IMR-90 (cell line): ENCODE data around the gene DOCK2. TPM values are rescaled to one million over a fixed set of nuclear protein-coding genes. Genes with fewer than 3 reads are reported as not detected.

ENCODE experiments used
- ATAC-seq: fragments of 200-7000 bp; cut with Tn5 transposase; 2 replicates; pipeline ENCODE4 v1.9.1; 2020; ENCODE audit warnings: low read depth, mild to moderate bottlenecking, moderate library complexity
- BruUV-seq: library from RNA; stranded (reverse); fragments of 400-500 nt; replicated peaks from 2 replicates; lab custom pipeline; 2021; lab: Mats Ljungman, UMichigan
- CTCF ChIA-PET: fragments of 300-600 bp; formaldehyde crosslinking; extraction: SDS; loops from one replicate; lab custom pipeline; 2021; ENCODE audit warnings: antibody characterized with exemption; lab: Yijun Ruan, JAX
- POLR2A ChIA-PET: fragments of 300-600 bp; sonication (Branson Sonifier 250); formaldehyde crosslinking; loops from one replicate; lab custom pipeline; 2022; ENCODE audit warnings: antibody characterized with exemption; ENCODE audit not compliant: unreplicated experiment; lab: Charles Lee
- DNase-seq: peaks from one replicate; pipeline ENCODE4 v3.0.0; 2013
- H2AFZ ChIP-seq: replicated peaks from 2 replicates; pipeline ENCODE3; 2013; ENCODE audit warnings: low read length, mild to moderate bottlenecking; ENCODE audit not compliant: poor library complexity
- H2AK5ac ChIP-seq: 2 replicates; pipeline ENCODE4 v1.6.1; 2013; ENCODE audit warnings: low read depth, low read length, inconsistent platforms
- H2AK9ac ChIP-seq: replicated peaks from 2 replicates; pipeline ENCODE3; 2013; ENCODE audit warnings: mild to moderate bottlenecking, low read depth, low read length, moderate library complexity; ENCODE audit not compliant: poor library complexity
- H2BK120ac ChIP-seq: 2 replicates; pipeline ENCODE4 v1.6.1; 2013; ENCODE audit warnings: low read depth, low read length, inconsistent platforms
- H2BK15ac ChIP-seq: 3 replicates; pipeline ENCODE4 v1.6.1; 2013; ENCODE audit warnings: low read depth, low read length, inconsistent platforms
- H2BK20ac ChIP-seq: 2 replicates; pipeline ENCODE4 v1.6.1; 2013; ENCODE audit warnings: low read depth, mild to moderate bottlenecking, inconsistent platforms, low read length, moderate library complexity
- H2BK5ac ChIP-seq: 2 replicates; pipeline ENCODE4 v1.6.1; 2013; ENCODE audit warnings: mild to moderate bottlenecking, low read depth, low read length, inconsistent platforms; ENCODE audit not compliant: poor library complexity, severe bottlenecking
- H3K14ac ChIP-seq: replicated peaks from 2 replicates; pipeline ENCODE4 v1.6.1; 2013; ENCODE audit warnings: low read depth, low read length, inconsistent platforms
- H3K18ac ChIP-seq: 2 replicates; pipeline ENCODE4 v1.6.1; 2013; ENCODE audit warnings: low read depth, low read length, control low read depth
- H3K23ac ChIP-seq: 2 replicates; pipeline ENCODE4 v1.6.1; 2013; ENCODE audit warnings: low read depth, low read length, inconsistent platforms
- H3K27ac ChIP-seq: 2 replicates; pipeline ENCODE4 v1.5.1; 2013; ENCODE audit warnings: mild to moderate bottlenecking, control low read depth, low read length; ENCODE audit not compliant: insufficient read depth
- H3K27me3 ChIP-seq: 2 replicates; pipeline ENCODE4 v1.6.1; 2013; ENCODE audit warnings: low read length; ENCODE audit not compliant: control insufficient read depth, insufficient read depth
- H3K36me3 ChIP-seq: 2 replicates; pipeline ENCODE4 v1.6.1; 2013; ENCODE audit warnings: low read length, mixed read lengths; ENCODE audit not compliant: control insufficient read depth, insufficient read depth
- H3K4ac ChIP-seq: 2 replicates; pipeline ENCODE4 v1.6.1; 2013; ENCODE audit warnings: low read depth, low read length, inconsistent platforms
- H3K4me1 ChIP-seq: 2 replicates; pipeline ENCODE4 v1.6.1; 2013; ENCODE audit warnings: low read length, mixed read lengths; ENCODE audit not compliant: control insufficient read depth, insufficient read depth
- H3K4me2 ChIP-seq: 2 replicates; pipeline ENCODE4 v1.6.1; 2013; ENCODE audit warnings: low read depth, mild to moderate bottlenecking, control low read depth, low read length, moderate library complexity
- H3K4me3 ChIP-seq: 2 replicates; pipeline ENCODE4 v1.5.1; 2013; ENCODE audit warnings: low read depth, mild to moderate bottlenecking, control low read depth, low read length, moderate library complexity; ENCODE audit not compliant: insufficient read depth
- H3K56ac ChIP-seq: 2 replicates; pipeline ENCODE4 v1.6.1; 2013; ENCODE audit warnings: low read length, inconsistent platforms; ENCODE audit not compliant: insufficient read depth; ENCODE audit errors: extremely low read depth
- H3K79me1 ChIP-seq, 2 experiments: 2 replicates each; pipeline ENCODE4 v1.6.1; 2013; ENCODE audit warnings: low read length in 2 of 2, inconsistent platforms in 1 of 2, low read depth in 1 of 2
- H3K9ac ChIP-seq: 2 replicates; pipeline ENCODE4 v1.6.1; 2013; ENCODE audit warnings: low read depth, low read length, control low read depth
- H3K9me1 ChIP-seq: 2 replicates; pipeline ENCODE4 v1.6.1; 2013; ENCODE audit warnings: low read length, inconsistent platforms; ENCODE audit not compliant: insufficient read depth
- H3K9me3 ChIP-seq: 2 replicates; pipeline ENCODE4 v1.6.1; 2013; ENCODE audit warnings: low read length; ENCODE audit not compliant: control insufficient read depth, insufficient read depth
- H4K20me1 ChIP-seq: 2 replicates; pipeline ENCODE4 v1.6.1; 2013; ENCODE audit warnings: low read length, inconsistent platforms; ENCODE audit not compliant: insufficient read depth
- H4K5ac ChIP-seq: 2 replicates; pipeline ENCODE4 v1.6.1; 2013; ENCODE audit warnings: mild to moderate bottlenecking, low read depth, low read length, control low read depth
- H4K8ac ChIP-seq, 2 experiments: 2 replicates each; pipeline ENCODE4 v1.6.1; 2013; ENCODE audit warnings: low read depth in 2 of 2, low read length in 2 of 2, control low read depth in 1 of 2, inconsistent platforms in 1 of 2
- H4K91ac ChIP-seq: 2 replicates; pipeline ENCODE4 v1.6.1; 2013; ENCODE audit warnings: low read depth, low read length, inconsistent platforms; ENCODE audit not compliant: insufficient read depth
- BHLHE40 ChIP-seq: fragments of 150-350 bp; IDR thresholded peaks from 2 replicates; pipeline ENCODE4 v1.6.1; 2016; ENCODE audit warnings: mild to moderate bottlenecking, low read depth, low read length
- CEBPB ChIP-seq: IDR thresholded peaks from 2 replicates; pipeline ENCODE4 v1.6.1; 2012; ENCODE audit warnings: low read depth, low read length, improper control_type of control experiment
- CHD1 ChIP-seq: IDR thresholded peaks from 2 replicates; pipeline ENCODE4 v1.6.1; 2012; ENCODE audit warnings: low read depth, low read length, improper control_type of control experiment
- FOS ChIP-seq: fragments of 150-350 bp; IDR thresholded peaks from 2 replicates; pipeline ENCODE4 v1.6.1; 2016; ENCODE audit warnings: low read depth, low read length
- MAFK ChIP-seq: IDR thresholded peaks from 2 replicates; pipeline ENCODE4 v1.6.1; 2012; ENCODE audit warnings: low read depth, low read length, improper control_type of control experiment
- MAZ ChIP-seq: IDR thresholded peaks from 2 replicates; pipeline ENCODE4 v1.6.1; 2012; ENCODE audit warnings: low read depth, mild to moderate bottlenecking, low read length, improper control_type of control experiment, moderate library complexity, borderline replicate concordance
- MXI1 ChIP-seq: IDR thresholded peaks from 2 replicates; pipeline ENCODE4 v1.6.1; 2012; ENCODE audit warnings: low read depth, mild to moderate bottlenecking, low read length, moderate library complexity, borderline replicate concordance
- NFE2L2 ChIP-seq: fragments of 150-350 bp; IDR thresholded peaks from 2 replicates; pipeline ENCODE4 v1.6.1; 2016; ENCODE audit warnings: low read depth, mild to moderate bottlenecking, low read length
- POLR2A ChIP-seq: IDR thresholded peaks from 2 replicates; pipeline ENCODE4 v1.6.1; 2012; ENCODE audit warnings: mild to moderate bottlenecking, low read depth, low read length
- RAD21 ChIP-seq: IDR thresholded peaks from 2 replicates; pipeline ENCODE4 v1.6.1; 2012; ENCODE audit warnings: low read length, improper control_type of control experiment
- RCOR1 ChIP-seq: IDR thresholded peaks from 2 replicates; pipeline ENCODE4 v1.6.1; 2012; ENCODE audit warnings: mild to moderate bottlenecking, low read length, improper control_type of control experiment; ENCODE audit not compliant: insufficient replicate concordance
- RFX5 ChIP-seq: IDR thresholded peaks from 2 replicates; pipeline ENCODE4 v1.8.0; 2012; ENCODE audit warnings: low read depth, mild to moderate bottlenecking, low read length, moderate library complexity
- SMC3 ChIP-seq: fragments of 150-350 bp; IDR thresholded peaks from 2 replicates; pipeline ENCODE4 v1.6.1; 2016; ENCODE audit warnings: low read depth, mild to moderate bottlenecking, antibody characterized with exemption, low read length, moderate library complexity
- WGBS, 2 experiments: methylation state at CpG; one replicate each; pipeline versions ENCODE4 v1.1.5 to v1.1.7; 2013; ENCODE audit warnings: missing lambda C conversion rate in 2 of 2; ENCODE audit not compliant: insufficient read length in 1 of 2; ENCODE audit errors: extremely low coverage in 2 of 2; 5-methylcytosine and 5-hydroxymethylcytosine counted together
- dilution Hi-C: fragments of 300-500 bp; cut with HindIII; formaldehyde crosslinking; loops from one replicate; pipeline ENCODE4 v1.14.3; 2018; ENCODE audit warnings: low sequenced_read_pairs; ENCODE audit not compliant: unreplicated experiment
- in situ Hi-C: fragments of 300-500 bp; cut with MboI; formaldehyde crosslinking; loops from 3 replicates; pipeline ENCODE4 v1.14.3; 2019; ENCODE audit warnings: low sequenced_read_pairs, inconsistent platforms, mixed read lengths
- intact Hi-C: fragments of 100-400 bp; cut with micrococcal nuclease; formaldehyde crosslinking; loops from 2 replicates; pipeline ENCODE4 v1.10.0; 2022
- polyA plus RNA-seq, 3 experiments: library from polyadenylated mRNA; depleted of rRNA; stranded (reverse); fragments of >200 nt; gene quantifications; 2 replicates each; pipeline ENCODE4 v1.2.3, GENCODE V29; 2012; ENCODE audit warnings: low replicate concordance in 1 of 3
- total RNA-seq: library from RNA; depleted of rRNA; stranded (reverse); fragments of >200 nt; gene quantifications from 2 replicates; pipeline ENCODE4 v1.2.3, GENCODE V29; 2012
- TF ChIP-seq, protein P1 (sequence below): fragments of 150-350 bp; IDR thresholded peaks from 2 replicates; pipeline ENCODE4 v1.6.1; 2017; ENCODE audit warnings: mild to moderate bottlenecking, antibody characterized with exemption, low read length, low read depth
- TF ChIP-seq, protein P2 (sequence below): fragments of 150-350 bp; IDR thresholded peaks from 2 replicates; pipeline ENCODE4 v1.6.1; 2016; ENCODE audit warnings: low read depth, mild to moderate bottlenecking, low read length, moderate library complexity, borderline replicate concordance
- TF ChIP-seq, protein P3 (sequence below): conservative IDR thresholded peaks from 2 replicates; pipeline ENCODE4 v1.5.1; 2012; ENCODE audit warnings: mild to moderate bottlenecking, low read depth, low read length, improper control_type of control experiment

DOCK2 gene
- total and polyA plus RNA-seq, 2 of the 4 experiments (the other 2 are of a cell fraction): 0.72 to 3.0 TPM

DNA sequence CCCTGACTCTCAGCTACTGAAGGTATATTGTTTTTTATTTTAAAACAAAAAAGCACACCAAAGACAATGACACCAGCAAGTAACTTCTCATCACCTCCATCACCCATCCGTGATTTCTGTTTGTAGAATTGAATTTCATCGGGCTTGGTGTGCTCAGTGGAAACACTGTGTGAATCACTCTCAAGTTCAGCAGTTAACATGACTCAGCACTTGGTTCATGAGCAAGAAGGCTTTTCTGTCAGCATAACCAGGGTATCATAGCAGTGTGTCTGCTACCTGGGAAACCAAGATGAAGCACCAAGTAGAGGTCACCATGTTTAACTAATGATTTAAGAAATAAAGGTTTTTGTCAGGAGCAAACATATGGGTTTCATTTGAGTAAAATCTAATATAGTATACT is 219.5 kb downstream of the DOCK2 start:
- H3K36me3 ChIP-seq: no peaks in the 10 kb centered on the region
- no peak for TF ChIP-seq MXI1
- TF ChIP-seq CHD1: no peak
- TF ChIP-seq, protein P1, sequence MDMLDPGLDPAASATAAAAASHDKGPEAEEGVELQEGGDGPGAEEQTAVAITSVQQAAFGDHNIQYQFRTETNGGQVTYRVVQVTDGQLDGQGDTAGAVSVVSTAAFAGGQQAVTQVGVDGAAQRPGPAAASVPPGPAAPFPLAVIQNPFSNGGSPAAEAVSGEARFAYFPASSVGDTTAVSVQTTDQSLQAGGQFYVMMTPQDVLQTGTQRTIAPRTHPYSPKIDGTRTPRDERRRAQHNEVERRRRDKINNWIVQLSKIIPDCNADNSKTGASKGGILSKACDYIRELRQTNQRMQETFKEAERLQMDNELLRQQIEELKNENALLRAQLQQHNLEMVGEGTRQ: no peak
- peak; percentile 87 for TF ChIP-seq FOS
- peak; percentile 31; the same call in 1 of the 2 replicates for TF ChIP-seq CEBPB
- no peak for TF ChIP-seq SMC3
- TF ChIP-seq NFE2L2: peak; percentile 99
- TF ChIP-seq RCOR1: no peak
- TF ChIP-seq, protein P2, sequence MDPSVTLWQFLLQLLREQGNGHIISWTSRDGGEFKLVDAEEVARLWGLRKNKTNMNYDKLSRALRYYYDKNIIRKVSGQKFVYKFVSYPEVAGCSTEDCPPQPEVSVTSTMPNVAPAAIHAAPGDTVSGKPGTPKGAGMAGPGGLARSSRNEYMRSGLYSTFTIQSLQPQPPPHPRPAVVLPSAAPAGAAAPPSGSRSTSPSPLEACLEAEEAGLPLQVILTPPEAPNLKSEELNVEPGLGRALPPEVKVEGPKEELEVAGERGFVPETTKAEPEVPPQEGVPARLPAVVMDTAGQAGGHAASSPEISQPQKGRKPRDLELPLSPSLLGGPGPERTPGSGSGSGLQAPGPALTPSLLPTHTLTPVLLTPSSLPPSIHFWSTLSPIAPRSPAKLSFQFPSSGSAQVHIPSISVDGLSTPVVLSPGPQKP: no peak
- no peak for TF ChIP-seq RFX5
- 0 out of 2 replicates have a peak, but pooled peaks have one; percentile 2 for TF ChIP-seq RAD21
- TF ChIP-seq MAZ: no peak
- no peak for TF ChIP-seq POLR2A
- peak; percentile 95 for TF ChIP-seq MAFK
- TF ChIP-seq, protein P3, sequence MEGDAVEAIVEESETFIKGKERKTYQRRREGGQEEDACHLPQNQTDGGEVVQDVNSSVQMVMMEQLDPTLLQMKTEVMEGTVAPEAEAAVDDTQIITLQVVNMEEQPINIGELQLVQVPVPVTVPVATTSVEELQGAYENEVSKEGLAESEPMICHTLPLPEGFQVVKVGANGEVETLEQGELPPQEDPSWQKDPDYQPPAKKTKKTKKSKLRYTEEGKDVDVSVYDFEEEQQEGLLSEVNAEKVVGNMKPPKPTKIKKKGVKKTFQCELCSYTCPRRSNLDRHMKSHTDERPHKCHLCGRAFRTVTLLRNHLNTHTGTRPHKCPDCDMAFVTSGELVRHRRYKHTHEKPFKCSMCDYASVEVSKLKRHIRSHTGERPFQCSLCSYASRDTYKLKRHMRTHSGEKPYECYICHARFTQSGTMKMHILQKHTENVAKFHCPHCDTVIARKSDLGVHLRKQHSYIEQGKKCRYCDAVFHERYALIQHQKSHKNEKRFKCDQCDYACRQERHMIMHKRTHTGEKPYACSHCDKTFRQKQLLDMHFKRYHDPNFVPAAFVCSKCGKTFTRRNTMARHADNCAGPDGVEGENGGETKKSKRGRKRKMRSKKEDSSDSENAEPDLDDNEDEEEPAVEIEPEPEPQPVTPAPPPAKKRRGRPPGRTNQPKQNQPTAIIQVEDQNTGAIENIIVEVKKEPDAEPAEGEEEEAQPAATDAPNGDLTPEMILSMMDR: no peak
- peak; percentile 31; the same call in 1 of the 2 replicates for TF ChIP-seq BHLHE40
- no peak overlapping the region for H3K4me3 ChIP-seq
- no TSS peak for BruUV-seq
- H4K8ac ChIP-seq: no peak overlapping the region
- peak; percentile 95 for DNase-seq
- H4K20me1 ChIP-seq: no peaks in the 10 kb centered on the region
- no peaks in the 10 kb centered on the region for H3K27me3 ChIP-seq
- H3K9me3 ChIP-seq: no peaks in the 10 kb centered on the region
- H2BK20ac ChIP-seq: peak overlapping the region; percentile 60; the same call in 1 of the 2 replicates
- no peak overlapping the region for H3K18ac ChIP-seq
- peak overlapping the region; percentile 6; the same call in 1 of the 2 replicates for H4K91ac ChIP-seq
- ChIA-PET CTCF (no interaction called here), POLR2A (no interaction called here)
- H2BK5ac ChIP-seq: no peak overlapping the region
- no peak overlapping the region for H3K27ac ChIP-seq
- in situ Hi-C loops (no loop called here), dilution Hi-C loops (no loop called here), intact Hi-C loops (no loop called here)
- H3K9ac ChIP-seq: no peak overlapping the region
- no CpG with 5 or more reads among the region's 2 CpGs for WGBS, 2 experiments
- no peak overlapping the region for H2AK9ac ChIP-seq
- H3K4ac ChIP-seq: no peak overlapping the region; the same call in 1 of the 2 replicates
- no peak overlapping the region for H4K5ac ChIP-seq
- no peaks in the 10 kb centered on the region for H3K4me1 ChIP-seq
- H2AK5ac ChIP-seq: no peak overlapping the region
- H3K79me1 ChIP-seq: no peaks in the 10 kb centered on the region
- no peaks in the 10 kb centered on the region for H3K9me1 ChIP-seq
- ATAC-seq: peak; percentile 98
- H2AFZ ChIP-seq: no peak overlapping the region
- H3K56ac ChIP-seq: no peak overlapping the region; the same call in 1 of the 2 replicates
- no peak overlapping the region for H3K4me2 ChIP-seq
- H2BK15ac ChIP-seq: peak overlapping the region; percentile 30; the same call in 1 of the 3 replicates
- H2BK120ac ChIP-seq: peak overlapping the region; percentile 39
- no peak overlapping the region for H3K23ac ChIP-seq
- H3K14ac ChIP-seq: no peak overlapping the region; the same call in 1 of the 2 replicates
